GM18502 (cell line): ENCODE results near the gene SMCP.

Source experiments
- ATAC-seq: cut with Tn5 transposase; IDR thresholded peaks from one replicate; pipeline ENCODE4 v1.9.1; 2021; ENCODE audit warnings: mild to moderate bottlenecking; ENCODE audit not compliant: unreplicated experiment, poor library complexity

SMCP gene

DNA sequence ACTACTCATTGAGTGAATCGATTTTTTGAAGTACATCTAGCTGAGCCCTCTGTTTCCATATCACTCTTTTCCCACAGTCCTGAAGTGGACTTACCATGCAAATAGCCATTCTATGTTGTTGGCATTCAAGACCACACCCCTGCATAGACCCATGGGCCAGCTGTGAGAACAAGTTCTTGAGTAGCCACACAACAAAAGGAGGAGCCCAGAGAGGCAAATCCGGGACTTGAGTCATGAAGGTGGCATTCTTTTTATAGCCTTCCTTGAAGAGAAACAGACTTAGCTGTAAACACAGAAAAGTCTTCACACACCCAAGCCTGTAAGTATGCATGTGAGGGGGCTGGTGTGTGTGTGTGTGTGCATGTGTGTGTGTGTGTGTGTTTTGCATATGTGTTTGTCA is 55.1 kb downstream of the SMCP start:
- no peak for ATAC-seq
